Endothelial cell of umbilical vein (primary cell): ENCODE data around the gene LDLRAD4.

Source experiments
- CTCF ChIP-seq, 2 donors: IDR thresholded peaks; 1 replicate in 1 of 2; 2 replicates in 1 of 2; pipeline ENCODE4 v1.5.1; 2011; ENCODE audit warnings: low read length in 2 of 2, mild to moderate bottlenecking in 2 of 2, moderate library complexity in 2 of 2, control low read depth in 1 of 2, inconsistent platforms in 1 of 2, low read depth in 1 of 2; ENCODE audit not compliant: insufficient read depth in 1 of 2; ENCODE audit errors: extremely low read depth in 1 of 2
- JUN ChIP-seq: IDR thresholded peaks from 2 replicates; pipeline ENCODE4 v1.6.1; 2011; ENCODE audit warnings: borderline replicate concordance, low read depth; ENCODE audit not compliant: insufficient read length, insufficient read depth
- POLR2AphosphoS5 ChIP-seq: IDR thresholded peaks from 2 replicates; pipeline ENCODE4 v1.6.1; 2012; ENCODE audit warnings: low read depth, mild to moderate bottlenecking, control low read depth, low read length, moderate library complexity; ENCODE audit not compliant: insufficient read depth

GRCh38 chr18:13245481-13246000, 27.0 kb downstream of the LDLRAD4 start:
- TF ChIP-seq CTCF (IDR thresholded peaks at IDR 0.05; ENCODE audit: extremely low read depth in 1 of 2, insufficient read depth in 1 of 2, low read depth in 1 of 2, low read length in 2 of 2) (no peak), JUN (no peak), POLR2AphosphoS5 (no peak)
